DND-41 (cell line): ENCODE results near the gene BABAM1.

Experiments
- ATAC-seq: fragments of 200-7000 bp; cut with Tn5 transposase; 3 replicates; pipeline ENCODE4 v1.9.1; 2021; ENCODE audit warnings: low read depth; ENCODE audit not compliant: insufficient read depth
- DNase-seq: peaks from one replicate; pipeline ENCODE4 v3.0.0-alpha.2; 2020
- H2AFZ ChIP-seq: 2 replicates; pipeline ENCODE4 v1.6.0; 2012; ENCODE audit warnings: low read depth, low read length
- H3K27ac ChIP-seq: 2 replicates; pipeline ENCODE4 v1.5.1; 2012; ENCODE audit warnings: low read length, inconsistent platforms
- H3K27me3 ChIP-seq: fragments of 200-600 bp; sonication (generic); 2 replicates; pipeline ENCODE4 v1.6.0; 2012; ENCODE audit warnings: low read length, mild to moderate bottlenecking, inconsistent platforms; ENCODE audit not compliant: insufficient read depth, poor library complexity
- H3K36me3 ChIP-seq: 2 replicates; pipeline ENCODE4 v1.5.1; 2012; ENCODE audit warnings: low read length, inconsistent platforms; ENCODE audit not compliant: insufficient read depth
- H3K4me1 ChIP-seq: 2 replicates; pipeline ENCODE4 v1.5.1; 2012; ENCODE audit warnings: mild to moderate bottlenecking, low read length; ENCODE audit not compliant: insufficient read depth
- H3K4me2 ChIP-seq: 2 replicates; pipeline ENCODE4 v1.6.0; 2012; ENCODE audit warnings: mild to moderate bottlenecking, moderate library complexity, low read length, inconsistent platforms; ENCODE audit not compliant: insufficient read depth
- H3K4me3 ChIP-seq, 2 experiments: fragments of 200-600 bp in 1 of 2; shearing (Covaris generic) in 1 of 2; 2 replicates each; pipeline ENCODE4 v1.5.1; 2012 to 2016; ENCODE audit warnings: inconsistent platforms in 2 of 2, low read length in 2 of 2, mild to moderate bottlenecking in 2 of 2, low read depth in 1 of 2, moderate library complexity in 1 of 2
- H3K79me2 ChIP-seq: 2 replicates; pipeline ENCODE4 v1.6.0; 2012; ENCODE audit warnings: low read length, inconsistent platforms; ENCODE audit not compliant: insufficient read depth
- H3K9ac ChIP-seq: 2 replicates; pipeline ENCODE4 v1.6.0; 2012; ENCODE audit warnings: low read depth, mild to moderate bottlenecking, inconsistent platforms, low read length, moderate library complexity
- H3K9me3 ChIP-seq: 2 replicates; pipeline ENCODE4 v1.5.1; 2012; ENCODE audit warnings: low read length, moderate library complexity, mild to moderate bottlenecking, inconsistent platforms; ENCODE audit not compliant: insufficient read depth, severe bottlenecking
- H4K20me1 ChIP-seq: 2 replicates; pipeline ENCODE4 v1.6.0; 2012; ENCODE audit warnings: low read length; ENCODE audit not compliant: insufficient read depth
- EZH2 ChIP-seq: IDR thresholded peaks from 3 replicates; pipeline ENCODE4 v1.6.1; 2012; ENCODE audit warnings: borderline replicate concordance, low read depth, mild to moderate bottlenecking, moderate library complexity, low read length, inconsistent platforms; ENCODE audit not compliant: severe bottlenecking
- TF ChIP-seq, protein P1 (sequence below): IDR thresholded peaks from 2 replicates; pipeline ENCODE4 v1.5.1; 2012; ENCODE audit warnings: borderline replicate concordance, low read length, moderate library complexity, mild to moderate bottlenecking; ENCODE audit not compliant: poor library complexity, severe bottlenecking; ENCODE audit errors: extremely low read depth

The BABAM1 gene

DNA sequence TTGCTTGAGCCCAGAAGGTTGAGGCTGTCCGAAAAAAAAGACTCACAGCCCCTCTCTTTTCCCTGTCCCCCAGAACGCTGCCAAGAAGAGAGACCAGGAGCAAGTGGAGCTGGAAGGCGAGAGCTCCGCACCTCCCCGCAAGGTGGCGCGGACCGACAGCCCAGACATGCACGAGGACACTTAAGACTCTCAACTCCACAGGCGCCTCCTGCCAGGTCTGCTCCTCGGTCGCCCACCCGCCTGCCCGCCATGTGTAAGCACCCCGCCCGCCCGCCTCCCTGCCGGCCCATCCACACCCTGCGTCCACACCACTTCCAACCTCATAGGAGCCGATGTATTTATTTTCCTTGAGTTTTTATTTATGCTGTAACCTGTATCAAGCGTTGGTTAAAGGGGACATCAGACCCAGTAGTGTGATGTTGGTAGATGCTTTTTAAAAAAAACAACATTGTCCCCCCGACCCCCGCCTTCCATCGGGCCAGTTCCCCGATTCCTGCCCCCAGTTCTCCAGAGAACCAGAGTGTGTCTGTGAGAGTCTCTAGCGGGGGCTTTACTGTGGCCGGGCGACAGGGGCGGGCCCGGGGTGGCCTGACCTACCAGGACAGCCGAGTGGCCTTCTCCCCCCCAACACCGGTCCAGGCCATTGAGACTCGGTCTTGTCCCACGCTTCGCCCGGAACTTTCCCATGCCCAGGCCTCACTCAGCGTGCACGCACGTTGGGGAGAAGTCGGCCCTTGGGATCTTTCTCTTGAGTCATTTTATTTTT, 52.4 kb downstream of the BABAM1 start:
- no peaks in the 10 kb centered on the region for H3K4me1 ChIP-seq
- H3K4me2 ChIP-seq: no peak overlapping the region
- H4K20me1 ChIP-seq: peaks cover 11% of the 10 kb centered on the region
- H2AFZ ChIP-seq: no peak overlapping the region
- TF ChIP-seq EZH2: no peak
- TF ChIP-seq, protein P1, sequence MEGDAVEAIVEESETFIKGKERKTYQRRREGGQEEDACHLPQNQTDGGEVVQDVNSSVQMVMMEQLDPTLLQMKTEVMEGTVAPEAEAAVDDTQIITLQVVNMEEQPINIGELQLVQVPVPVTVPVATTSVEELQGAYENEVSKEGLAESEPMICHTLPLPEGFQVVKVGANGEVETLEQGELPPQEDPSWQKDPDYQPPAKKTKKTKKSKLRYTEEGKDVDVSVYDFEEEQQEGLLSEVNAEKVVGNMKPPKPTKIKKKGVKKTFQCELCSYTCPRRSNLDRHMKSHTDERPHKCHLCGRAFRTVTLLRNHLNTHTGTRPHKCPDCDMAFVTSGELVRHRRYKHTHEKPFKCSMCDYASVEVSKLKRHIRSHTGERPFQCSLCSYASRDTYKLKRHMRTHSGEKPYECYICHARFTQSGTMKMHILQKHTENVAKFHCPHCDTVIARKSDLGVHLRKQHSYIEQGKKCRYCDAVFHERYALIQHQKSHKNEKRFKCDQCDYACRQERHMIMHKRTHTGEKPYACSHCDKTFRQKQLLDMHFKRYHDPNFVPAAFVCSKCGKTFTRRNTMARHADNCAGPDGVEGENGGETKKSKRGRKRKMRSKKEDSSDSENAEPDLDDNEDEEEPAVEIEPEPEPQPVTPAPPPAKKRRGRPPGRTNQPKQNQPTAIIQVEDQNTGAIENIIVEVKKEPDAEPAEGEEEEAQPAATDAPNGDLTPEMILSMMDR: no peak
- H3K27me3 ChIP-seq: no peaks in the 10 kb centered on the region
- H3K9ac ChIP-seq: no peak overlapping the region
- H3K36me3 ChIP-seq: peaks cover 52% of the 10 kb centered on the region
- no peaks in the 10 kb centered on the region for H3K9me3 ChIP-seq
- no peak overlapping the region for H3K27ac ChIP-seq
- no peaks in the 10 kb centered on the region for H3K79me2 ChIP-seq
- DNase-seq (no peak), ATAC-seq (no peak)
- H3K4me3 ChIP-seq: no peak overlapping the region

DNA sequence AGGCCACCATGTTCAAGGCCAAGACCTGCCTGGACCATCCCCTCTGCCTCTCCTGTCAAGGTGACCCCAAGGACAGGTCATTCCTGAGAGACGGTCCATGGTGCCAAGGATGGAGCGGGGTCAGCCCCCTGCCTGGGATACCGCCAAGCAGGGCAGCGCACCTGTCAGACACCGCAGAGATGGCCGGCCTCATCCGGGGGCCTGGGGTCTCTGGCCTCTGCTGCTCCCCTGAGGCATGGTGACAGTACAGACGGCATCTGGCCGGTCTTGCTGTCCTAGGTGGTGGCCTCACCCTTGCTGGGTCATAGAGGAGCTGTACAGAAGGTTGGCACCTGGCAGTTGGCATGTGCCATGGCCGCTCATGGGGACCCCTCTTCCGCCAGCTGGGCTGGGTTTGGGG, 53.2 kb downstream of the BABAM1 start:
- no peaks in the 10 kb centered on the region for H3K27me3 ChIP-seq
- DNase-seq (no peak), ATAC-seq (no peak)
- peaks cover 7% of the 10 kb centered on the region for H4K20me1 ChIP-seq
- peaks cover 48% of the 10 kb centered on the region for H3K36me3 ChIP-seq
- H3K9ac ChIP-seq: no peak overlapping the region
- no peaks in the 10 kb centered on the region for H3K79me2 ChIP-seq
- H3K4me3 ChIP-seq: no peak overlapping the region
- no peak overlapping the region for H2AFZ ChIP-seq
- TF ChIP-seq EZH2: no peak
- TF ChIP-seq, protein P1: no peak
- no peak overlapping the region for H3K27ac ChIP-seq
- H3K4me2 ChIP-seq: no peak overlapping the region
- H3K9me3 ChIP-seq: no peaks in the 10 kb centered on the region
- no peaks in the 10 kb centered on the region for H3K4me1 ChIP-seq

DNA sequence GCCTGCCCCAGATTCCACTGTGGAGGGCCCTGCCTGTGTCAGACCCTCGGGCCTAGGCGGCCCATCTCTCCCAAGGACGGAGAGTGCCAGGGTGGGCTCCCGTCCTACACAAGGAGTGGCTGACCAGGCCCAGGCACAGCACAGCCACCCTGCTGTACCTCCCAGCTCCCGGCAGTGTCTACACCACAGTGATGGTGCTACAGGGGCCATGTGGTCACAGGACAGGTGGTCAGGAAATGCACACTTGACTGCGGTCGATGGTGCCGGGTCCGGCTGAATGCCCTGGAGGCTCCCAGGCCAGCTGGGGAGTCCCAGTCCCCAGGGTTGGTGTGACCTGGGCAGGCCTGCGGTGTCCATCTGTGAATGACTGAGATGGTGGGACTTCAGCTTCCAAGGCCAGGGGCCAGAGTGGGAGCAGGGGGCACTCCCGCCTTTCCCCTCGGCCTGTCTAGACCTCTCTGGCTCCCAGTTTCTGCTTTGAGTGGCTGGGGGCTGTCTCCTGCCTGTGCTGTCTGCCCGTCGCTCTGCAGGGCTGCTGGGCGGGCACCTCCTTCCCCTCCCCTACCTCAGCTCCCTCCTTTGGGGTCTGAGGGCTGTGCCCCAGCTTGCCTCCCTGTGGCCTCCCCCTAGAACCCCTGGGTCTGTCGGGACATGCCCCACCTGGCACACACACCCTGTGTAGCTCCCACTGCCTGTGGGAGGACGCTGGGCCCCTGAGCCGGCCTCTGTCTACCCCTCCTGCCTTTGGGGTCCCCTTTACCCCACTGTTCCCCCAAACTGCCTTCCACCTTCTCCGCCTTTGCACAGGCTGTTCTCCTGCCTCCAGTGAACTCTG, 54.6 kb downstream of the BABAM1 start:
- Histone ChIP-seq H3K9ac (no peak overlapping the region), H3K9me3 (no peaks in the 10 kb centered on the region), H3K4me2 (no peak overlapping the region), H3K27ac (no peak overlapping the region), H3K79me2 (no peaks in the 10 kb centered on the region), H2AFZ (no peak overlapping the region), H3K4me3 (no peak overlapping the region), H4K20me1 (peaks cover 4% of the 10 kb centered on the region), H3K36me3 (peaks cover 41% of the 10 kb centered on the region), H3K27me3 (no peaks in the 10 kb centered on the region), H3K4me1 (no peaks in the 10 kb centered on the region)
- ATAC-seq: 0 out of 3 replicates have a peak, but pooled peaks have one; percentile 16
- DNase-seq: no peak
- TF ChIP-seq, protein P1: no peak
- no peak for TF ChIP-seq EZH2
